SK-N-MC (cell line): ENCODE results near the gene ASPM.

Experiments
- DNase-seq: peaks from one replicate; pipeline ENCODE4 v3.0.0-alpha.2; 2011; ENCODE audit warnings: low read depth, low spot score
- H3K27ac ChIP-seq: fragments of 200-600 bp; sonication (generic); 2 replicates; pipeline ENCODE4 v1.5.1; 2016; ENCODE audit warnings: mixed run types
- H3K36me3 ChIP-seq: fragments of 200-600 bp; sonication (generic); 2 replicates; pipeline ENCODE4 v1.6.1; 2017; ENCODE audit warnings: antibody characterized with exemption, low read length, mixed read lengths; ENCODE audit not compliant: insufficient read depth
- H3K4me3 ChIP-seq: fragments of 200-600 bp; sonication (generic); 2 replicates; pipeline ENCODE4 v1.5.1; 2016
- H3K9ac ChIP-seq: fragments of 200-600 bp; sonication (generic); 2 replicates; pipeline ENCODE4 v1.8.0; 2017; ENCODE audit warnings: mixed run types, mixed read lengths; ENCODE audit not compliant: insufficient read length
- H3K9me3 ChIP-seq: fragments of 200-600 bp; sonication (generic); 2 replicates; pipeline ENCODE4 v1.6.1; 2017; ENCODE audit warnings: low read depth, mild to moderate bottlenecking, antibody characterized with exemption, low read length, moderate library complexity, mixed read lengths
- EZH2 ChIP-seq: fragments of 200-600 bp; sonication (generic); IDR thresholded peaks from one replicate; pipeline ENCODE4 v1.6.1; 2017; ENCODE audit warnings: antibody characterized with exemption
- FOXP2 ChIP-seq: optimal IDR thresholded peaks from 2 replicates; pipeline ENCODE3; 2011; ENCODE audit warnings: mild to moderate bottlenecking, moderate library complexity; ENCODE audit not compliant: insufficient read depth; ENCODE audit errors: extremely low read length, control extremely low read depth
- POLR2AphosphoS5 ChIP-seq: IDR thresholded peaks from 2 replicates; pipeline ENCODE4 v1.6.1; 2012; ENCODE audit warnings: mild to moderate bottlenecking, low read depth, low read length, borderline replicate concordance

ASPM gene

GRCh38 chr1:197139169-197139568 lies 7.3 kb downstream of the ASPM start:
- Histone ChIP-seq H3K36me3 (peaks cover 74% of the 10 kb centered on the region), H3K4me3 (no peak overlapping the region), H3K9me3 (no peaks in the 10 kb centered on the region), H3K9ac (no peak overlapping the region), H3K27ac (no peak overlapping the region)
- TF ChIP-seq FOXP2 (no peak), EZH2 (no peak), POLR2AphosphoS5 (no peak)
- DNase-seq: no peak

DNA sequence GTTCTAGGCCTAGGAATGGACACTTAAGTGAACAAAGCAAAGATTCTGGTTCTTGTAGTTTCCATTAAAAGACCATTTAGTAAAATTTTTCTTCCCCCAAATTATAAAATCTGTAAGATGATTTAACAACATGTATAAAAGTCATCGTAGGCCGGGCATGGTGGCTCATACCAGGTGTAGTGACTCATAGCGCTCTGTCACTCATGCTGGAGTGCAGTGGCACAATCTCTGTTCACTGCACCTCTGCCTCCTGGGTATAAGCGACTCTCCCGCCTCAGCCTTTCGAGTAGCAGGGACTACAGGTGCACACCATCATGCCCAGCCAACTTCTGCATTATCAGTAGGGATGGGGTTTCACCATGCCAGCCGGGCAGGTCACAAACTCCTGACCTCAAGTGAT lies 9.1 kb downstream of the ASPM start:
- DNase-seq: no peak
- peaks cover 72% of the 10 kb centered on the region for H3K36me3 ChIP-seq
- no peak overlapping the region for H3K27ac ChIP-seq
- H3K4me3 ChIP-seq: no peak overlapping the region
- no peak overlapping the region for H3K9ac ChIP-seq
- TF ChIP-seq POLR2AphosphoS5 (no peak), FOXP2 (no peak), EZH2 (no peak)
- no peaks in the 10 kb centered on the region for H3K9me3 ChIP-seq

DNA sequence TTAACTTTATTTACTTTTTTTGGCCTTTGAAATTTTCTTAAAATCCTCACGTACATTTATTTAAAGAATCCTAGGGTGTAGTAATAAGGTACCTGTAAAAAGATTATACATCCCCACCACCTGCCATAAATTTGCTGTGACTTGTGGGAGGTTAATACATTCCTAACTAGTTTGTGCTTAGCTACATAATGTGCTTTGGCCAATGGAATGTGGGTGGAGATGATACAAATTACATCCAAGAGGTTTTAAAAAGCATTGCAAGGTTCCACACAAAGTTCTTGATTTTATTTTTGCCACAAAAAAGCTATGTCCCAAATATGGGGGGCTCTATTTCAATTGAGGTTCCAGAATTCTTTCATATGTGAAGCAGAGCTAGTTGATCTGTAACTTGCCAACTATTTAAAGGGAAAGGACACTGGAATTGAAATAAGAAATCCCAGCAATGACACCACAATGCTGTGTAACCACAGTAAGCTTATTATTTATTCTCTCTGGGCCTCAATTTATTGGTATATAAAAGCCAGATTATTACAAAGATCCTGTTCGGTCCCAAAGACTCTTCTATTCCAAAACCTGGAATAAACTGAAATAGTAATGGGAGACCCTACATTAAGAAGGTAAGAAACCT lies 15.7 kb downstream of the ASPM start:
- H3K4me3 ChIP-seq: no peak overlapping the region
- peaks cover 78% of the 10 kb centered on the region for H3K36me3 ChIP-seq
- H3K9ac ChIP-seq: no peak overlapping the region
- TF ChIP-seq POLR2AphosphoS5 (no peak), FOXP2 (no peak), EZH2 (no peak)
- H3K27ac ChIP-seq: no peak overlapping the region
- DNase-seq: no peak
- no peaks in the 10 kb centered on the region for H3K9me3 ChIP-seq

GRCh38 chr1:197129698-197130097 lies 16.8 kb downstream of the ASPM start:
- no peak overlapping the region for H3K4me3 ChIP-seq
- no peak overlapping the region for H3K9ac ChIP-seq
- DNase-seq: no peak
- TF ChIP-seq POLR2AphosphoS5 (no peak), FOXP2 (no peak), EZH2 (no peak)
- no peaks in the 10 kb centered on the region for H3K9me3 ChIP-seq
- peaks cover 80% of the 10 kb centered on the region for H3K36me3 ChIP-seq
- no peak overlapping the region for H3K27ac ChIP-seq

DNA sequence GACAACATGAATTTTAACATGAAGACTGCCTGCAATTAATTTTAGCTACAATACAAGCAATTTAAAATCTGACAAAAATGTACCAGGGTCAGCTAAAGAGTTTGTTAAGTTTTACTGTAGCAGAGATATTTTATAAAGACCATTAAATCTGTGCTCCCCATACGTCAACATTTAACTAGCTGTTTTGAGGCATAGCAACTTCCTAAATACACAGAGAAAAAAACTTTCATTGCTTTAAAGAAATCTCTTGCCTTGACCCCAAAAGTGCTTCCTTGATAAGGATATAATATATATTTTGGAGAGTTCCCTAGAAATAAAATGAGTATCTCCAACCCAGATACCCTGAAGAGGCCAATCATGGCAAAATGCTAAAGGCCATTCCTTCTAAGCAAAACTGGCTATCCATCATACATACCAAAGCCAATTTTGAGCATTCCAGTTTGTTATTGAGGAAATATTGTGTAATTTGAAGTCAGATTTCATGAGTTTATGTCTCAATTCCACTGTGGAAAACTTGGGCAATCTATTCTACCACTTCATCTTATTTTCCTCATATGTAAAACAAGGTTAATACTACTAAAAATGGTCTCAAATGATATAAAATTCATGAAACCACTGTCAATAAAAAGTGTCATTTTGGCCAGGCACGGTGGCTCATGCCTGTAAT lies 19.1 kb downstream of the ASPM start:
- no peak for DNase-seq
- no peaks in the 10 kb centered on the region for H3K9me3 ChIP-seq
- H3K36me3 ChIP-seq: peaks cover 88% of the 10 kb centered on the region
- H3K27ac ChIP-seq: no peak overlapping the region
- H3K9ac ChIP-seq: no peak overlapping the region
- TF ChIP-seq EZH2: no peak
- no peak for TF ChIP-seq POLR2AphosphoS5
- no peak for TF ChIP-seq FOXP2
- H3K4me3 ChIP-seq: no peak overlapping the region

DNA sequence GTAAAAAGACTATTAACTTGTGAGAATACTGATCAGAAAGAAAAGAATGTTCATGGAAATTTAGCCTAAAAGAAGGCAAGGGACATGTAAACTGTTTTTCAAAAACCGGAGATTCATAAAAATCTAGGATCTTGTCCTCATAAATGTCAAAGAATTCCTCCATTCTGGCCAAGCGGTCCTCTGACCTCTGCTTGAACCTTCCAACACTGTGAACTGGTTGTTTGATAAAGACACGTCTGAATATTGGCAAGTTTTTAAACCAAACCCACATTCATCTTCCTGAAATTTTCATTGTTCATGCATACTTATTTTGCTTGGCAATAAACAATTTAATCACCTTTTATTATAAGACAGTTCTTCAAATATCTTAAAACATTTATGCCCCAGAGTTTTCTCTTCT lies 19.8 kb downstream of the ASPM start:
- no peak for TF ChIP-seq FOXP2
- no peak for TF ChIP-seq EZH2
- no peak for TF ChIP-seq POLR2AphosphoS5
- Histone ChIP-seq H3K9me3 (no peaks in the 10 kb centered on the region), H3K36me3 (peaks cover 91% of the 10 kb centered on the region), H3K9ac (no peak overlapping the region), H3K4me3 (no peak overlapping the region), H3K27ac (no peak overlapping the region)
- no peak for DNase-seq

- H3K4me3 ChIP-seq: no peak overlapping the region
- H3K9me3 ChIP-seq: no peaks in the 10 kb centered on the region
- peaks cover 91% of the 10 kb centered on the region for H3K36me3 ChIP-seq
- DNase-seq: no peak
- H3K27ac ChIP-seq: no peak overlapping the region
- TF ChIP-seq EZH2 (no peak), FOXP2 (no peak), POLR2AphosphoS5 (no peak)
- no peak overlapping the region for H3K9ac ChIP-seq
These were observed 22.1 kb downstream of the ASPM start for GRCh38 chr1:197124376-197124775.

GRCh38 chr1:197116156-197116555 lies 30.3 kb downstream of the ASPM start:
- no peak for DNase-seq
- TF ChIP-seq EZH2 (no peak), POLR2AphosphoS5 (no peak), FOXP2 (no peak)
- Histone ChIP-seq H3K9me3 (no peaks in the 10 kb centered on the region), H3K36me3 (peaks cover 85% of the 10 kb centered on the region), H3K4me3 (no peak overlapping the region), H3K9ac (no peak overlapping the region), H3K27ac (no peak overlapping the region)
